IPS-18c (cell line): Measurements from ENCODE around the gene SUSD5.
"Not testable (repeated sequence)": the region's sequence is repeated elsewhere in the genome, so short reads cannot be mapped to it uniquely, and the experiment has no call there.

Source experiments
- H3K4me3 ChIP-seq: 2 replicates; pipeline ENCODE4 v1.7.0; 2013; ENCODE audit warnings: low read depth, mild to moderate bottlenecking, low read length, moderate library complexity; ENCODE audit not compliant: insufficient read depth
- H3K9me3 ChIP-seq: one replicate; pipeline ENCODE4 v1.6.1; 2013; ENCODE audit warnings: mild to moderate bottlenecking, low read length, moderate library complexity; ENCODE audit not compliant: control insufficient read depth, insufficient read depth

SUSD5 gene

DNA sequence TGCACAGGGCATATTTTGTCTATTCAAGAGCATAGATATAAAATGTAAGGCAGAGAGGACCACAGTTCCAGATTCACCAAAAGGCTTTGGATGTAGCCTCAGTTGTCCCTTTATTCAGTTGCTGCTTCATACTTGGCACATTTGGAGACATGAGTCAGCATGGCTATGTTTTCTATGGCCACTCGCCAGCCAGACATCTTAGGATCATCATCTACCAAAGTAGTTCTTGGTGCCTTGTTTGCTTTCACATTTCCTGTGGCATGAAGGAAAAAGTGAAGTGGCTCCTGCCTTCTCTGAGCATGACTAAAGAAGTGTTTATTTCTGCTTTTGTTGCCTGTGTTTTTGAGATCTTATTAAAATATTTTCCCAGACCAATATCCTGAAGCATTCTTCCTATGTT is 7.2 kb downstream of the SUSD5 start:
- no peaks in the 10 kb centered on the region for H3K9me3 ChIP-seq
- H3K4me3 ChIP-seq, result no peak overlapping the region

DNA sequence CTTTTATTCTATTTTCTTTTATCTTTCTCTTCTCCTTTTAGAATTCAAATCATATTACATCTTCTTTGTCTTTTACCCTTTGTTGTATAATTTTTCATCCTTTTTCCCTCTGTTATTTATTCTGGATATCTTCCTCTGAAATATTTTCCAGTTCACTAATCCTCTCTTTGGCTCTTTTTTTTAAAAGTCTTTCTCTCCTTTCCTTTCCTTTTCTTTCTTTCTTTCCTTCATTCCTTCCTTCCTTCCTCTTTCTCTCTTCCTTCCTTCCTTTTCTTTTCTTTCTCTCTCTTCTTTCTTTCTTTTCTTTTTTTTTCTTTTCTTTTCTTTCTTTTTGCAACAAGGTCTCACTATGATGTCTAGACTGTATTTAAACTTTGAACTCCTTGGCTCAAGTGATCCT is 9.3 kb downstream of the SUSD5 start:
- Histone ChIP-seq H3K4me3 (no peak overlapping the region), H3K9me3 (no peaks in the 10 kb centered on the region)

DNA sequence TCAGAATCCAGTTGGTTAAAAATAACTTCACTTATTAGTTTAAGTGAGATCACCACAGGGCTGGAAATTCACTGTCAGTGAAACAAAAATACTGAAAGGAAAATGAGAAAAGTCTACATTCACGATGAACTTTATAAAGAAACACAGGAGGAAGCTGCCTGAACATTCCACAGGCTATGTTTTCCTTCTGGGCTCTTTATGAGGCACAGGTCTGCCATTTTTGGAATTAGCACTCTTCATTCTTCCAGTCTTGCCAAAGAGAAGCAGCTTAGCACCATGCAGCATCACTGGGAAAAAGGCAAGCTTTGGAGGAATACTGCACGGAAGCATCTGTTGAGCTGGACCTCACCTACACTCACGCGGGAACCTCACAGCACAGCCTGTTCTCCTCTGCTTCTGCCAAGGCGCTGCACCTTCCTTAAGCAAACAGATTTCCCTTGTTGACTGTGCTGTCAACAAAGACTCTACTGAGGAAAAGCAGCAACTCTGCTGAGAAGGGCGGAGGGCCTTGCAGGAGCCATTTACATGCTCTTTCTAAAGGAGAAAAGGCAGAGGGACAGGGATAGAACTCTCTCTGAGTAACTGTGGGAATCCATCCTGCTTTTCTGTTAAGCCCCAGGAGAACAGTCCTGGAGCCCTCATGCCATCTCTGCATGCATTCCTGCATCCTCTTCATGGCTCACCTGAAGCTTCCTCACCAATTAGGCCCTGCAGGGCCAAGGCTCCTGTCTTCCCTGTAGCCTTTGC is 15.7 kb downstream of the SUSD5 start:
- H3K4me3 ChIP-seq, result no peak overlapping the region

DNA sequence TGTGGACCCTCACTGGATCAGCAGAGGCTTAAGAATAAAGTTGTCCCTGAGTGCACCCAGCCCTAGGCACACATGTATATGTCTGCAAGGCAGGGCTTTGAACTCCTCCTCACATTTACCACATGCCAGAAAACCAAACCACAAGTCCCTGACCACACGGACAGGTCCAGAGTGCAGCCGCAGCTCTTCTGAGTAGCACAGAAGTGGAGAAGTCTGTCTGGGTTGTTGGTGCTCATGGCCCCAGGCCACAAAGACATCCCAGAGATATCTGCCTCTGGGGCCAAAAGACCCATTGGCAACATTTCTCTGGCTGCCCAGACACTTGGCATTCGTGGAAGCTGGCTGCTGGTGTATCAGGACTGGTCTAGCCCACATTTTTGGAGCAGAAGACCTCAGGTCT is 17.4 kb downstream of the SUSD5 start:
- Histone ChIP-seq H3K9me3 (no peaks in the 10 kb centered on the region), H3K4me3 (no peak overlapping the region)

More for the DNA sequence above, 15.7 kb downstream of the SUSD5 start:
- H3K9me3 ChIP-seq, result no peaks in the 10 kb centered on the region

DNA sequence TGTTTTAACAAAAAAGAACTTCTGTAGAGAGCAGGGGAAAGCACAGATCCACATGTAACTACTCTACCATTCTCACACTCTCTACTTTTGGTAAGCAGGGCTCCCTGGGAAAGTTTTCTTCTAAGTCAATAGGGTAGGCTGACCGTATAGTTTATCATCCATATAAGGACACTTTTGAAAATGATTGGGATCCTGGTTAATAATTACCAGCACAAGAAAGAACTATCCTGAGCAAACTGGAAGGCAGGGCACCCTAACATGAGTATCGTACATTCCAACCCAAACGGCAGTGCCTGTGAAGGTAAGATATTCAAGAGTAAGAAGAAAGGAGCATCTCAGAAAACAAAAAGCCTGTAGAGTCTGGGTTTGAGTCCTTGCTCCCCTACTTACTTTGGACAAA is 22.1 kb downstream of the SUSD5 start:
- Histone ChIP-seq H3K9me3 (no peaks in the 10 kb centered on the region), H3K4me3 (no peak overlapping the region)

DNA sequence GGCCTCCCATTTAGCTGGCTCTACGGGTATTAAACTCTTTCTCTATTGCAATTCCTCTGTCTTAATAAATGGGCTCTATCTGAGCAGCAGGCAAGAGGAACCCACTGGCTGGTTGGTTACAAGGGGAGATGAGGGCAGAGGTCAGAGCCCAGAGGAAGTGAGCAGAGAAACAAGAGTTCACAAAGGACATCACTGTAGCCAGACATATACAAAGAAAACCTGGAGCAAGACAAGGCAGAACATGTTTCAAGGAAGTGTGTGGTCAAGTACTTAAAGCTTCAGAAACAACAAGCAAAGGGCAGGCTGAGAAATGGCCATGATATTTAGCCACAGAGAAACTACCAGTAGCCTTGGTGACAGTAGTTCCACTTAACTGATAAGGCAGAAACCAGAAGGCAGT is 24.3 kb downstream of the SUSD5 start:
- Histone ChIP-seq H3K4me3 (no peak overlapping the region), H3K9me3 (no peaks in the 10 kb centered on the region)

DNA sequence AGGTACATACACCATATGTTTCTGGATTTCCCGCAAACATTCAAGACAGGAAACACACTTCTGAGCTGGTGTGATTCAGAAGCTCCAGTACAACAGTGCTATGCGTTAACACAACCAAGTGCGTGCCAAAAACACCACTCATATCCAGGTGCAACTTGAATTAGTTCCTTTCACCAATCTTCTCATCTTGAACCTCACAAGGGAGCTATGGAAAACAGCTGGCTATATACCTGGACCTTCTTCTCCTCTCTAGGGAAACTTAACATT is 31.3 kb downstream of the SUSD5 start:
- no peak overlapping the region for H3K4me3 ChIP-seq
- no peaks in the 10 kb centered on the region for H3K9me3 ChIP-seq

DNA sequence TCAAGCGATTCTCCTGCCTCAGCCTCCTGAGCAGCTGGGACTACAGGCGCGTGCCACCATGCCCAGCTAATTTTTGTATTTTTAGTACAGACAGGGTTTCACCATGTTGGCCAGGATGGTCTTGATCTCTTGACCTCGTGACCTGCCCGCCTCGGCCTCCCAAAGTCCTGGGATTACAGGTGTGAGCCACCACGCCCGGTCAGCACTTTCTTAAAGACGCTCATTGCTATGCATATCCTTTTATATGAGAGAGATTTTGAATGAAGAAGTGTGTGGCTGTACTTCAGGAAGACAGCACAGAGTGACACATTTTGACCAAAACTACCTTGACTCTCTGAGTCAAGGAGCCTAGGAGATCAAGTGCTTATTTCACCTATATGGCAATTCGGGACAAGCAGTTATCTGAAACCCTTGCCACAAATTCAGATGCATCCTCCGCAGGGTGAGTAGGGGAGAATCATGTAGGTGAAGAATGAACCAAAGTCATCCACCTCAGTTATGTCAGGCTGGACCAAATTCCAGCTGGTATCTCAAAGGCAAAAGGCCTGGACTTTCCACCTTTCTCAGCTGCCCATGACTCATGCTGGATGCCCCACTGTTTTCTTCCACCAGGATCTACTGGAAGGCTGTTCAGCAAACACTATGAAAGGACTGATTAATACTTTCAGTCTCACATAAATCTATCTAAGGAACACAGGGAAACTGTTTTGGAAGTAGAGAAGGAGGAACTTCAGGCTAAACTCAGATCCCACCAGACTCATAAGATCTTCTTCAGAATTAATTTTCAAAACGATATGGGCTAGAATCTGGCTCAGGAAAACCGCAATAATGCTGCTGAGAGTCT is 31.9 kb downstream of the SUSD5 start:
- H3K4me3 ChIP-seq, result no peak overlapping the region
- H3K9me3 ChIP-seq, result no peaks in the 10 kb centered on the region

DNA sequence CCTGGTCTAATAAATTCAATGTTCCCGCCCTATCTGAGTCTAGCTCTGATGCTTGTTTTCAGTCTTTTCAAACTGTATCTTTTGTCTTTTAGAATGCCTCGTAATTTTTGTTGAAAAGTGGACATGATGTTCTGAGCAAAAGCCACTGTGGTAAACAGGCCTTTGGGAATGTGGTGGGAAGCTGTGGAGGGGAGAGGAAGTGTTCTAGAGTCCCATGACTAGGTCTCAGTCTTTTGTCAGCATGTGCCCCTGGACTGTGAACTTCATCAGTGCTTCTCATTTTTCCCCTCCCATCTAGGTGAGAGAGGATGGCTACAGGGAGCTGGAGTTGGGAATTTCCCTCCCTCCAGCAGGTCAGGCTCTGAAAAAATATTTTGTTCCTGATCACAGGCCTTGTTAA is 33.7 kb downstream of the SUSD5 start:
- no peak overlapping the region for H3K4me3 ChIP-seq
- no peaks in the 10 kb centered on the region for H3K9me3 ChIP-seq

DNA sequence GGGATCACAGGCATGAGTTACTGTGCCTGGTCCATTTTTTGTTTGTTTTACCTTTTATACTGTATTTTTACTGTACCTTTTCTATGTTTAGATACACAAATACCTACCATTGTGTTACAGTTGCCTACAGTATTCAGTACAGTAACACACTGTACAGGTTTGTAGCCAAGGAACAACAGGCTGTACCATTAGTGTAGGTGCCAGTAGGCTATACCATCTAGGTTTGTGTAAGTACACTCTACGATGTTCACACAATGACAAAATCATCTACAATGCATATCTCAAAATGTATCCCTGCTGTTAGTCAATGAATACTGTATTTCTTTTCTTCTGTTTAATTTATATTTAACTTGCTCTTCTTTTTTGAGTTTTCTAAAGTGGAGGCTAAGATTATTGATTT is 37.0 kb downstream of the SUSD5 start:
- not testable (repeated sequence) for H3K4me3 ChIP-seq, H3K9me3 ChIP-seq

DNA sequence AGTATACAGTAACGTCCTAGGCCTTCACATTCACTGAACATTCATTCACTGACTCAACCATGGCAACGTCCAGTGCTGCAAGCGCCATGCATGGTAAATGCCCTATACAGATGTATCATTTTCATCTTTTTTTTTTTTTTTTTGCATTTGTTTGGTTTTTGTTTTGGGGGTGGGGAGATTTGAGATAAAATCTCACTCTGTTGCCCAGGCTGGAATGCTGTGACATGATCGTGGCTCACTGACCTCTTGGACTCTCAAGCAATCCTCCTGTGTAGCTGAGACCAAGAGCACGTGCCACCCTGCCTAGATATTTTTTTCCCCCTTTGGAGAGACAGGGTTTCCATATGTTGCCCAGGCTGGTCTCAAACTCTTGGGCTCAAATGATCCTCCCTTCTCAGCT is 37.4 kb downstream of the SUSD5 start:
- Histone ChIP-seq H3K4me3 (no peak overlapping the region), H3K9me3 (no peaks in the 10 kb centered on the region)

DNA sequence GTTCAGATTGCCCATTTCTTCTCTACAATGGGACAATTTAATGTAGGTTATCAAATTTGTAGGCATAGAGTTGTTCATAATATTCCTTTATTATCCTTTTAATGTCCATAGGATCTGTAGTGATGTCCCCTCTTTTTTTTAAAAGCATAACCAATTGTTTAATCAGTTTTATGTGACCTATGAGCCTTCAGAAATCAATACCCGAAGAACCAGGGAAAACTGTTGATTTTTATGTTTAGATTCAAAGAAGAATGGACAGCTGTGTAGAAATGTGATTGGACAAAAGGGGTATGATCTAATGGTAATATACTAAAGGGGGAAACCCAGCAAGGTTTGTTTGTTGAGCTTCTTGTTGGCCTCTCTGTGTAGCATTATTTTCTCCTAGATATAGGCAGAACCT is 39.5 kb downstream of the SUSD5 start:
- no peaks in the 10 kb centered on the region for H3K9me3 ChIP-seq
- H3K4me3 ChIP-seq, result no peak overlapping the region

DNA sequence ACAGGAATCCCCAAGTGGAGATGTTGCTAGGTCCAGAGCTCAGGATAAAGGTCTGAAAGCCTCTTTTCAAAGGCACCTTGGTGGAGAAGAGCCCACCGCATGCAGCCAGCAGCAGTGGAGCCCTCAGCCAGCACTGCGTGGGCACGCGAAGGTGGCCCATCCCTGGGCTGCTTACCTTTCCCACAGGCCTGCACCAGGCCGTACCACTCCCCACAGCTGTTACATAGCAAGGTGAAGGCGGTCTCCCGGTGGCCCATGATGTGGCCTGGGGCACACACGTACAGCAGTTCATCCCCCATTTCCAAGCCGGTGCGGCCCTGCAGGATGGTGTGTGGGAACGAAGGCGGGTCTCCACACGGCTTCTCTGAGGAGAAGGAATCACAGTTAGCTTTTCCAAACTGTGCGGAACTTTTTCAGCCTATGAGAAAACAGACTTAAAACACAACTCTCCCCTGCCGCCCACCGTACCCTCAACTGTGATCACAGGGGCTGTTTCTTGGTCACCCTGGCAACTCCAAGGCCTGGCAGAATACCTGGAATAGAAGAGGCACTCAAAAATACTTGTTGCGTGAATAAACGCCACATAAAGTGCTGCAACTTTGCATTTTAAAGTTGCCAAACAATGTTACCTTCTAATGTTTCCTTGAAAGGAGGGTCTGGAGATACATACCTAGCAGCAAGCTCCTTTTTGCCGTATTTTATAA is 43.7 kb downstream of the SUSD5 start:
- no peaks in the 10 kb centered on the region for H3K9me3 ChIP-seq
- no peak overlapping the region for H3K4me3 ChIP-seq

DNA sequence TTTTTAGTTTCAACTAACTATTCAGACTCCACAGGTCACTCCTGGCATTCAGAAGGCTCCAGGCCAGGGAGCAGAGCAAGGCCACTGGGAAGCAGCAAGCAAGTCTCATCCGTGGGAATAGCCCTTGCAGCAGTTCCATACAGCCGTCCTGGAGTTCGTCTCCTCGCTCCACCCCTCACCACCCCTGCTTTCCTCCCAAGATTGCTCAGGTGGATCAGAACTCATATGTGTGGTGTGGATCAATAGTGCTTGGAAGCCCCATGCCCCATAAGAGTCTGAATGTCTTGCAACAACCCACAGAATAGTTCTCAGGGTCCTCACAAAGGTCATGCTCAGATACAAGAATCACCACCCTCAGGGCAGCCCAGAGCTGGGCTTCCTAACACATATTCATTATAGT is 44.5 kb downstream of the SUSD5 start:
- Histone ChIP-seq H3K9me3 (no peaks in the 10 kb centered on the region), H3K4me3 (no peak overlapping the region)

DNA sequence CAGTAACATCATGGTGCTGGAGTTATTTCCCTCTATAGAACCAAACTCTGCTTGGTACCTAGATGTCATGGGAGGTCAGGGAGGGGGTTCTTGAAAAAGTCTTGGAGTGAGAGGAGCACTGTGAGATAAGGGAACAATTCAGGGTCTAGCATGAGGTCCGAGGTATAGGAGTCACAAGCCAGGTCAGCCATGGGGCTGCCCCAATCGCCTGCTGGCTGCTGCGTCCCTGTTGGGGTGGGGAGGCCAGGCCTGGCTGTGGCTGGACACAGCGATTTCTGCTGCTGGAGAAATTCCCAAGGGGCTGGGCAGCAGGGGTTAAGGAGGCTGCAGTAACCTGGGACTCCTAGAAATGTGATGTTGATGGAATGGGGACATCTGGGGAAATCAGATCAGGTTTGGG is 44.9 kb downstream of the SUSD5 start:
- Histone ChIP-seq H3K9me3 (no peaks in the 10 kb centered on the region), H3K4me3 (no peak overlapping the region)

DNA sequence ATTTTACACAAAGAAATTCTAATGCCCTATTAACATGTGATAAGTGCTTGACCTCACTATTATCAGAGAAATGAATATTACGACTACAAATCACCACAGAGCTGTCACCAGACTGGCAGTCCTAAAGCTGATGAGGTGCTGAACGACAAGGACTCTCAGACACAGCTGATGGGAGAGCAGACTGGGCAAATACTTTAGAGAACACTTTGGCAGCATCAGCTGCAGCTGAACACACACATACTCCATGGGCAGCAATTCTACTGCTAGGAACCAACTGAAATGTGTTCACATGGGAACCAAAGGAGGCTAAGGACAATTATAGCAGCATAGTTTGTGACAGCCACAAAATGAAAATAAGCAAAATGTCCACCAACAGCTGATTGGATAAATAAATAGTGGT is 45.5 kb downstream of the SUSD5 start:
- no peak overlapping the region for H3K4me3 ChIP-seq
- no peaks in the 10 kb centered on the region for H3K9me3 ChIP-seq

DNA sequence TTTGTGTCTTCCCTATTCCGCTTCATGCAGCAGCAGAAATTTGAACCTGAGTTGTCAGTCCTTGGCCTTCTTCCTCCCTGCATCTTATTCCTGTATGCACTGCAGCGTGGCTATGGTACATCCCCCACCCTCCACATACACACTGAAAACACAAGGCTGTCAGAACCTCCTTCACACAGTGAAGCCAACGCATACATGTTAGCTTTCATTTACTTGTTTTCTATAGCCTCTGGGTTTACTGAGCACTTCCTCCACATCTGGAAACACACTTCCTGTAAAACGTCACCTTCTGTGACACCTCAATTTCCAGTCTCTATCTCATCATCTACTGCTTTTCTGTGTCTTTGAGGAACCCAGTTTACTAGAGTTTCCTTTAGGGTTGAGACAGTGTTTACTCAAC is 47.0 kb downstream of the SUSD5 start:
- no peaks in the 10 kb centered on the region for H3K9me3 ChIP-seq
- H3K4me3 ChIP-seq, result no peak overlapping the region

DNA sequence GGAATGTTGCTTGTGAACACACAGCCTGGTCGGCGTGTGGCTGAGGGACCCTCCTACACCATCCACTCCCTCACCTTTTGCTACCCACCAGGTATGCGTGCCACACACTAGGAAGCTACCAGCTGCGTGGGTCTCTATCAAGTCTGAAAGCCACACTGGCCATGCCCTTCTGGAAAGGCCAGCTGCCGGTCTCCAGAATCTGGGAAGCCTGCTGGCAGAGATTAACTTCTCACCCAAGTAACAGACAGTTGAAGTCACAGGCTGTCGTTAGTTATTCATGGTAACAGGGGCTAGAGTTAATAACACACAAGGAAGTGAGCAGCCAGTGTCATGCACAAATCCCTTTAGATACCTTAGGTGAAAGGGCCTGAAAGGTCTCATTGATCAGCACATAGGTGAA is 48.1 kb downstream of the SUSD5 start:
- no peak overlapping the region for H3K4me3 ChIP-seq
- H3K9me3 ChIP-seq, result no peaks in the 10 kb centered on the region
